Aorta (tissue), 5 donors: ENCODE data around the gene DMBX1. TPM values are rescaled to one million over a fixed set of nuclear protein-coding genes. Genes with fewer than 3 reads are reported as not detected.

Experiments
- ATAC-seq: fragments of 200-7000 bp; cut with Tn5 transposase; one replicate; pipeline ENCODE4 v1.9.1; 2022; ENCODE audit warnings: moderate library complexity; ENCODE audit not compliant: low FRiP score
- DNase-seq, 2 donors: peaks; one replicate each; pipeline ENCODE4 v3.0.0-alpha.2; 2020
- H3K27ac ChIP-seq, 2 donors: one replicate each; pipeline ENCODE4 v1.5.1; 2013; ENCODE audit warnings: low read length in 2 of 2, mild to moderate bottlenecking in 2 of 2, moderate library complexity in 2 of 2, control low read depth in 1 of 2, inconsistent platforms in 1 of 2, low read depth in 1 of 2
- H3K27me3 ChIP-seq, 2 donors: one replicate each; pipeline ENCODE4 v1.6.1; 2013; ENCODE audit warnings: control low read depth in 1 of 2, low read length in 1 of 2, mild to moderate bottlenecking in 1 of 2, moderate library complexity in 1 of 2; ENCODE audit not compliant: insufficient read depth in 2 of 2, control insufficient read depth in 1 of 2
- H3K36me3 ChIP-seq, 2 donors: one replicate each; pipeline ENCODE4 v1.6.1; 2013; ENCODE audit warnings: control low read depth in 1 of 2, low read length in 1 of 2, mild to moderate bottlenecking in 1 of 2; ENCODE audit not compliant: insufficient read depth in 2 of 2, control insufficient read depth in 1 of 2
- H3K4me1 ChIP-seq, 2 donors: one replicate each; pipeline ENCODE4 v1.6.1; 2013; ENCODE audit warnings: low read length in 2 of 2, control low read depth in 1 of 2, mild to moderate bottlenecking in 1 of 2, moderate library complexity in 1 of 2; ENCODE audit not compliant: insufficient read depth in 2 of 2, control insufficient read depth in 1 of 2
- H3K4me3 ChIP-seq, 2 donors: one replicate each; pipeline ENCODE4 v1.5.1; 2013; ENCODE audit warnings: low read length in 2 of 2, control low read depth in 1 of 2, mild to moderate bottlenecking in 1 of 2
- H3K9me3 ChIP-seq: one replicate; pipeline ENCODE4 v1.6.1; 2013; ENCODE audit warnings: mild to moderate bottlenecking, low read length; ENCODE audit not compliant: control insufficient read depth
- WGBS, 2 donors: extraction: QIAGEN DNeasy Blood & Tissue Kit; methylation state at CpG; one replicate each; pipeline ENCODE4 v1.1.7; 2013; 5-methylcytosine and 5-hydroxymethylcytosine counted together
- intact Hi-C, 2 donors: fragments of 100-400 bp; cut with DNase I; formaldehyde crosslinking; loops; one replicate each; pipeline versions ENCODE4 v1.14.2 to v1.15.0; 2022
- polyA plus RNA-seq, 2 donors: library from polyadenylated mRNA; stranded (reverse); fragments of 200-250 nt; gene quantifications; one replicate each; pipeline ENCODE4 v1.2.3, GENCODE V29; 2013
- total RNA-seq, 2 donors: library from RNA; stranded (reverse); fragmentation: NEBNext Ultra II Directional; extraction: Animal tissue kit (Norgen Biotek cat#: 25700); gene quantifications; one replicate each; pipeline ENCODE4 v1.2.1, GENCODE V29; 2021
- donor health status: healthy with polysubstance abuse.
- donor health status: Bipolar disorder and iron deficiency.
- donor health status: DM: no; HTN: no; CAD: no.
- donor health status: DM: no; HTN: no; CAD: no.
- donor health status: DM: yes; HTN: yes; CAD: no.

Gene DMBX1
- total and polyA plus RNA-seq, 4 donors, result 0.38 TPM; not detected in 3

GRCh38 chr1:46515576-46515975 lies 25.9 kb downstream of the DMBX1 start:
- DNase-seq (peak in 1 of 2 donors; percentile 52), ATAC-seq (no peak)
- Histone ChIP-seq H3K27me3 (no peaks in the 10 kb centered on the region), H3K36me3 (no peaks in the 10 kb centered on the region), H3K27ac (no peak overlapping the region), H3K4me1 (no peaks in the 10 kb centered on the region), H3K4me3 (no peak overlapping the region), H3K9me3 (no peaks in the 10 kb centered on the region)
- intact Hi-C loops, result no loop called here
- 93 to 98% methylated on average over 6 of the region's 6 CpGs for WGBS, 2 donors

- WGBS, 2 donors, result 72 to 76% methylated on average over 12 of the region's 12 CpGs
- no peak for ATAC-seq
- no peaks in the 10 kb centered on the region for H3K27me3 ChIP-seq
- no peaks in the 10 kb centered on the region for H3K36me3 ChIP-seq
- H3K4me1 ChIP-seq, result no peaks in the 10 kb centered on the region
- H3K27ac ChIP-seq, result no peak overlapping the region
- intact Hi-C loops, result no loop called here
- H3K4me3 ChIP-seq, result no peak overlapping the region
- peak in 1 of 2 donors; percentile 60 for DNase-seq
- H3K9me3 ChIP-seq, result no peaks in the 10 kb centered on the region
Measured at GRCh38 chr1:46516200-46516950, 26.7 kb downstream of the DMBX1 start.

- H3K27ac ChIP-seq, result no peak overlapping the region
- H3K4me1 ChIP-seq, result no peaks in the 10 kb centered on the region
- WGBS, 2 donors, result 28 to 35% methylated on average over 10 of the region's 10 CpGs
- DNase-seq, result peak in 1 of 2 donors; percentile 63
- no peak overlapping the region for H3K4me3 ChIP-seq
- H3K36me3 ChIP-seq, result no peaks in the 10 kb centered on the region
- intact Hi-C loops, result no loop called here
- ATAC-seq, result no peak
- H3K9me3 ChIP-seq, result no peaks in the 10 kb centered on the region
- H3K27me3 ChIP-seq, result no peaks in the 10 kb centered on the region
Measured at GRCh38 chr1:46517010-46517600, 27.5 kb downstream of the DMBX1 start.

GRCh38 chr1:46517932-46518498 lies 28.4 kb downstream of the DMBX1 start:
- 72 to 73% methylated on average over 4 of the region's 4 CpGs for WGBS, 2 donors
- H3K9me3 ChIP-seq, result no peaks in the 10 kb centered on the region
- intact Hi-C loops, result no loop called here
- ATAC-seq, result no peak
- DNase-seq, result no peak
- no peak overlapping the region for H3K27ac ChIP-seq
- H3K4me3 ChIP-seq, result no peak overlapping the region
- no peaks in the 10 kb centered on the region for H3K36me3 ChIP-seq
- no peaks in the 10 kb centered on the region for H3K4me1 ChIP-seq
- no peaks in the 10 kb centered on the region for H3K27me3 ChIP-seq

GRCh38 chr1:46519209-46519608 lies 29.6 kb downstream of the DMBX1 start:
- Histone ChIP-seq H3K27ac (no peak overlapping the region), H3K36me3 (no peaks in the 10 kb centered on the region), H3K27me3 (no peaks in the 10 kb centered on the region), H3K4me1 (no peaks in the 10 kb centered on the region), H3K9me3 (no peaks in the 10 kb centered on the region), H3K4me3 (no peak overlapping the region)
- intact Hi-C loops, result no loop called here
- 86 to 87% methylated on average over 4 of the region's 4 CpGs for WGBS, 2 donors
- DNase-seq (no peak), ATAC-seq (no peak)

- no peak for ATAC-seq
Measured at GRCh38 chr1:46520063-46520911, 30.7 kb downstream of the DMBX1 start.

GRCh38 chr1:46521414-46521813 lies 31.8 kb downstream of the DMBX1 start:
- peak in 1 of 2 donors; percentile 24 for DNase-seq
- no peak overlapping the region for H3K4me3 ChIP-seq
- 92 to 95% methylated on average over 2 of the region's 2 CpGs for WGBS, 2 donors
- H3K27ac ChIP-seq, result no peak overlapping the region
- no peak for ATAC-seq
- intact Hi-C loops, result no loop called here
- H3K36me3 ChIP-seq, result no peaks in the 10 kb centered on the region
- no peaks in the 10 kb centered on the region for H3K27me3 ChIP-seq
- H3K9me3 ChIP-seq, result no peaks in the 10 kb centered on the region
- no peaks in the 10 kb centered on the region for H3K4me1 ChIP-seq

More at GRCh38 chr1:46520063-46520911, 30.7 kb downstream of the DMBX1 start:
- Histone ChIP-seq H3K4me3 (no peak overlapping the region), H3K4me1 (no peaks in the 10 kb centered on the region), H3K27ac (no peak overlapping the region), H3K9me3 (no peaks in the 10 kb centered on the region), H3K36me3 (no peaks in the 10 kb centered on the region), H3K27me3 (no peaks in the 10 kb centered on the region)
- WGBS, 2 donors, result 45 to 50% methylated on average over 15 of the region's 15 CpGs
- peak; percentile 65 to 79 for DNase-seq
- intact Hi-C loops, result no loop called here

- ATAC-seq (peak; percentile 31), DNase-seq (peak; percentile 65 to 82)
- no peaks in the 10 kb centered on the region for H3K9me3 ChIP-seq
- H3K36me3 ChIP-seq, result no peaks in the 10 kb centered on the region
- no peak overlapping the region for H3K27ac ChIP-seq
- H3K27me3 ChIP-seq, result no peaks in the 10 kb centered on the region
- WGBS, 2 donors, result 16 to 17% methylated on average over 16 of the region's 16 CpGs
- no peak overlapping the region for H3K4me3 ChIP-seq
- intact Hi-C loops, result loop anchor here in 1 of 2 donors (2.0 kb wide), 1 partner anchor 118 kb away; no protein-coding TSS in a partner anchor
- no peaks in the 10 kb centered on the region for H3K4me1 ChIP-seq
Measured at GRCh38 chr1:46522184-46522968, 32.7 kb downstream of the DMBX1 start.
